Vagina (tissue), 2 donors: ENCODE data around the gene PPFIBP2. TPM values are rescaled to one million over a fixed set of nuclear protein-coding genes. Genes with fewer than 3 reads are reported as not detected.

Experiments used
- DNase-seq, 2 donors: peaks; one replicate each; pipeline ENCODE4 v3.0.0-alpha.2; 2017; ENCODE audit errors: extremely low spot score in 2 of 2
- H3K27ac ChIP-seq: fragments of 200-600 bp; sonication (generic); one replicate; pipeline ENCODE4 v1.5.1; 2019
- H3K27me3 ChIP-seq: fragments of 200-600 bp; sonication (generic); one replicate; pipeline ENCODE4 v1.5.1; 2019
- H3K36me3 ChIP-seq, 2 donors: fragments of 200-600 bp; sonication (generic); one replicate each; pipeline ENCODE4 v1.5.1; 2017 to 2019
- H3K4me1 ChIP-seq: fragments of 200-600 bp; sonication (generic); one replicate; pipeline ENCODE4 v1.5.1; 2019
- H3K4me3 ChIP-seq, 2 donors: fragments of 200-600 bp; sonication (generic); 1 replicate in 1 of 2; 2 replicates in 1 of 2; pipeline ENCODE4 v1.5.1; 2016 to 2019
- H3K9me3 ChIP-seq: fragments of 200-600 bp; sonication (generic); one replicate; pipeline ENCODE4 v1.5.1; 2019
- CTCF ChIP-seq, 3 experiments: fragments of 450-650 bp in 2 of 3; fragments of 200-600 bp in 1 of 3; sonication (generic) in 1 of 3; IDR thresholded peaks; one replicate each; pipeline ENCODE4 v1.5.1; 2017 to 2019; ENCODE audit warnings: antibody characterized with exemption in 3 of 3, mild to moderate bottlenecking in 2 of 3, moderate library complexity in 2 of 3
- POLR2A ChIP-seq, 2 donors: fragments of 450-650 bp; IDR thresholded peaks; one replicate each; pipeline ENCODE4 v1.6.1; 2017; ENCODE audit warnings: antibody characterized with exemption in 2 of 2, mild to moderate bottlenecking in 2 of 2, moderate library complexity in 2 of 2
- POLR2AphosphoS5 ChIP-seq, 2 donors: sonication (generic); formaldehyde crosslinking; IDR thresholded peaks; one replicate each; pipeline ENCODE4 v1.9.0; 2017; ENCODE audit warnings: antibody characterized with exemption in 2 of 2, mild to moderate bottlenecking in 2 of 2, low read depth in 1 of 2; ENCODE audit not compliant: insufficient read depth in 1 of 2
- intact Hi-C: fragments of 100-400 bp; cut with DNase I; formaldehyde crosslinking; loops from one replicate; pipeline ENCODE4 v1.15.1; 2023
- total RNA-seq: library from RNA; depleted of rRNA; stranded (reverse); fragments of >200 nt; gene quantifications from one replicate; pipeline ENCODE4 v1.2.3, GENCODE V29; 2016

PPFIBP2 gene
- total RNA-seq, 1 donor from 2014 or later: 48.1 TPM

- Histone ChIP-seq H3K4me3 (no peak overlapping the region), H3K9me3 (no peaks in the 10 kb centered on the region), H3K27me3 (no peaks in the 10 kb centered on the region), H3K4me1 (peaks cover 13% of the 10 kb centered on the region), H3K36me3 (peaks cover 0 to 54% of the 10 kb centered on the region in 2 donors), H3K27ac (no peak overlapping the region)
- no peak for DNase-seq
- TF ChIP-seq POLR2AphosphoS5 (IDR thresholded peaks at IDR 0.05; ENCODE audit: insufficient read depth in 1 of 2, low read depth in 1 of 2) (no peak), CTCF (IDR thresholded peaks at IDR 0.05) (no peak), POLR2A (IDR thresholded peaks at IDR 0.05) (no peak)
- intact Hi-C loops: no loop called here
Measured at GRCh38 chr11:7639643-7640025, 125.8 kb downstream of the PPFIBP2 start.

GRCh38 chr11:7640816-7641215, 127.0 kb downstream of the PPFIBP2 start:
- H3K27me3 ChIP-seq: no peaks in the 10 kb centered on the region
- no peak overlapping the region for H3K4me3 ChIP-seq
- no peak for TF ChIP-seq POLR2AphosphoS5 (IDR thresholded peaks at IDR 0.05; ENCODE audit: insufficient read depth in 1 of 2, low read depth in 1 of 2)
- TF ChIP-seq CTCF (IDR thresholded peaks at IDR 0.05): no peak
- TF ChIP-seq POLR2A (IDR thresholded peaks at IDR 0.05): no peak
- peaks cover 0 to 50% of the 10 kb centered on the region in 2 donors for H3K36me3 ChIP-seq
- H3K4me1 ChIP-seq: peaks cover 13% of the 10 kb centered on the region
- H3K9me3 ChIP-seq: no peaks in the 10 kb centered on the region
- intact Hi-C loops: no loop called here
- H3K27ac ChIP-seq: no peak overlapping the region
- DNase-seq: no peak

- Histone ChIP-seq H3K4me3 (no peak overlapping the region), H3K36me3 (peaks cover 0 to 42% of the 10 kb centered on the region in 2 donors), H3K27me3 (no peaks in the 10 kb centered on the region), H3K4me1 (peaks cover 13% of the 10 kb centered on the region), H3K9me3 (no peaks in the 10 kb centered on the region), H3K27ac (no peak overlapping the region)
- DNase-seq: no peak
- intact Hi-C loops: no loop called here
- TF ChIP-seq POLR2A (IDR thresholded peaks at IDR 0.05) (no peak), CTCF (IDR thresholded peaks at IDR 0.05) (no peak), POLR2AphosphoS5 (IDR thresholded peaks at IDR 0.05; ENCODE audit: insufficient read depth in 1 of 2, low read depth in 1 of 2) (no peak)
Measured at GRCh38 chr11:7642747-7643146, 128.9 kb downstream of the PPFIBP2 start.

GRCh38 chr11:7643314-7643713, 129.5 kb downstream of the PPFIBP2 start:
- DNase-seq: no peak
- peaks cover 0 to 44% of the 10 kb centered on the region in 2 donors for H3K36me3 ChIP-seq

GRCh38 chr11:7645206-7645605, 131.4 kb downstream of the PPFIBP2 start:
- intact Hi-C loops: no loop called here
- H3K36me3 ChIP-seq: peaks cover 0 to 54% of the 10 kb centered on the region in 2 donors
- no peak overlapping the region for H3K4me3 ChIP-seq
- no peaks in the 10 kb centered on the region for H3K27me3 ChIP-seq
- H3K9me3 ChIP-seq: no peaks in the 10 kb centered on the region
- no peak for DNase-seq
- TF ChIP-seq POLR2A (IDR thresholded peaks at IDR 0.05) (no peak), CTCF (IDR thresholded peaks at IDR 0.05) (no peak), POLR2AphosphoS5 (IDR thresholded peaks at IDR 0.05; ENCODE audit: insufficient read depth in 1 of 2, low read depth in 1 of 2) (no peak)
- H3K27ac ChIP-seq: no peak overlapping the region
- H3K4me1 ChIP-seq: no peaks in the 10 kb centered on the region

More at GRCh38 chr11:7643314-7643713, 129.5 kb downstream of the PPFIBP2 start:
- intact Hi-C loops: no loop called here
- Histone ChIP-seq H3K4me3 (no peak overlapping the region), H3K27ac (no peak overlapping the region), H3K9me3 (no peaks in the 10 kb centered on the region), H3K27me3 (no peaks in the 10 kb centered on the region), H3K4me1 (peaks cover 13% of the 10 kb centered on the region)
- TF ChIP-seq CTCF (IDR thresholded peaks at IDR 0.05): no peak
